ENCODE results near the gene FAM98A.

FAM98A gene

GRCh38 chr2:33632831-33633230 is 33.7 kb upstream of the FAM98A start:
- POLR2A ChIA-PET = no interaction called here
- no peak for DNase-seq (ENCODE audit: extremely low spot score)
- CTCF ChIA-PET = interaction anchor here (1.1 to 1.5 kb wide), 2 partner anchors 9 to 12 kb away, joined by 3 to 4 read pairs; no protein-coding TSS in a partner anchor
- TF ChIP-seq, protein P1, sequence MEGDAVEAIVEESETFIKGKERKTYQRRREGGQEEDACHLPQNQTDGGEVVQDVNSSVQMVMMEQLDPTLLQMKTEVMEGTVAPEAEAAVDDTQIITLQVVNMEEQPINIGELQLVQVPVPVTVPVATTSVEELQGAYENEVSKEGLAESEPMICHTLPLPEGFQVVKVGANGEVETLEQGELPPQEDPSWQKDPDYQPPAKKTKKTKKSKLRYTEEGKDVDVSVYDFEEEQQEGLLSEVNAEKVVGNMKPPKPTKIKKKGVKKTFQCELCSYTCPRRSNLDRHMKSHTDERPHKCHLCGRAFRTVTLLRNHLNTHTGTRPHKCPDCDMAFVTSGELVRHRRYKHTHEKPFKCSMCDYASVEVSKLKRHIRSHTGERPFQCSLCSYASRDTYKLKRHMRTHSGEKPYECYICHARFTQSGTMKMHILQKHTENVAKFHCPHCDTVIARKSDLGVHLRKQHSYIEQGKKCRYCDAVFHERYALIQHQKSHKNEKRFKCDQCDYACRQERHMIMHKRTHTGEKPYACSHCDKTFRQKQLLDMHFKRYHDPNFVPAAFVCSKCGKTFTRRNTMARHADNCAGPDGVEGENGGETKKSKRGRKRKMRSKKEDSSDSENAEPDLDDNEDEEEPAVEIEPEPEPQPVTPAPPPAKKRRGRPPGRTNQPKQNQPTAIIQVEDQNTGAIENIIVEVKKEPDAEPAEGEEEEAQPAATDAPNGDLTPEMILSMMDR (IDR thresholded peaks at IDR 0.05; ENCODE audit: control extremely low read depth, extremely low read depth, low read depth, missing control alignments) = no peak

DNA sequence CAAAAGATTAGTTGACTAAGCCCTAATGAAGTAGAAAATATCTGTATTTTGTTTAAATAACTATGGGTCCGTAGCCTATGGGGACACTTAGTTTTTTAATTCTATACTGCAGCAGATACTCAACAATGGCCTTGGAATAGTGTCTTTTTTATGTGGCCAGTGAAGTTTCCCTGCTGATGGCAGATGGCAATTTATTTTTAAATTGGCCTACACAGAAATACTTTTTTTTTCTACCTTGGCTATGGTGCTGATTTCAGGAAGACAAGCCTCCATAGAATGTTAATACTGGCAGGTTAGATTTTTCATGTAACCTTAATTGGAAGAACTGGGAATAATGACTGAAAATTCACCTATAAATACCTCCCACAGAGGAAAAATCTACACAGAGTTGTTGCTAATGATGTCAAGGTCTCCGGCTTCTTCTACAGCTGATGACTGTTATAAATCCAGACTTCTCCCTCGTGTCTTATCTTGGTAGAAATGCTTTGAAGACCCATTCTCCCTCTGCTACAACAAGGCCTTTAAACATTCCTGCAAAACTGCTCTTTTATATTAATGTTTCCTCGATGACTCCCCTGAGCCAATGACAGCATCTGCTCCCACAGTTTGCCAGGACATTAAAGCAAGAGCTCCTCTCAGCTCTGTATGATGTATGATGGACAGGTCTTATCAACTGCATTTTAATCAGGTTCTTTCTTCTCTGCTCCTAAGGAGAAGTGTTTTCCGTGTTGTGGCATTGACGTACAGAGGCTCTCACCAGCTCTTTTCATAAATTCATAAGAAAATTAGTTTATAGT is 29.1 kb upstream of the FAM98A start:
- ChIA-PET POLR2A (no interaction called here), CTCF (no interaction called here)
- TF ChIP-seq, protein P1 (IDR thresholded peaks at IDR 0.05; ENCODE audit: control extremely low read depth, extremely low read depth, low read depth, missing control alignments) = no peak
- no peak for DNase-seq (ENCODE audit: extremely low spot score)

DNA sequence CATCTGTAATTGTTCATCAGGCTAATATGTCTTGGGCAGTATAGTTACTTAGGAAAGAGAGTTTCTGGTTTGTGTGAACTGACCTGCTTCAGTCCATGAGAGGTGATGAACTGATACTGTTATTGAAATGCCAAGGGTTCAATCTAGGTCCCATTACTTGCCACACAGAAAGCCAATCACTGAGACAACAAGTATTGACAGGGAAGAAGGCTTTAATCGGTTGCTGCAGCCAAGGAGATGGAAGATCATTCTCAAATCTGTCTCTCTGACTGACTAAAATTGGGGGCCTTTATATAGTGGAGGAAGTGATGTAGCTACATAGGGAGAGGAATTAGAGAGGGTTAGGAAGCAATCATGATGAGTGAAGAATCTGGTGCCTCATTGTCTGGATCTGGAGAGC is 19.9 kb upstream of the FAM98A start:
- POLR2A ChIA-PET = interaction anchor here (1.5 kb wide), 1 partner anchor 20 kb away, joined by 3 read pairs; the partner anchor contains the start of gene FAM98A
- CTCF ChIA-PET = no interaction called here
- DNase-seq (ENCODE audit: extremely low spot score) = no peak

GRCh38 chr2:33617989-33618388 is 18.9 kb upstream of the FAM98A start:
- TF ChIP-seq, protein P1 (IDR thresholded peaks at IDR 0.05; ENCODE audit: control extremely low read depth, extremely low read depth, low read depth, missing control alignments) = no peak
- no peak for DNase-seq (ENCODE audit: extremely low spot score)
- ChIA-PET CTCF (no interaction called here), POLR2A (no interaction called here)

More for the DNA sequence above, 19.9 kb upstream of the FAM98A start:
- TF ChIP-seq, protein P1 (IDR thresholded peaks at IDR 0.05; ENCODE audit: control extremely low read depth, extremely low read depth, low read depth, missing control alignments) = no peak

DNA sequence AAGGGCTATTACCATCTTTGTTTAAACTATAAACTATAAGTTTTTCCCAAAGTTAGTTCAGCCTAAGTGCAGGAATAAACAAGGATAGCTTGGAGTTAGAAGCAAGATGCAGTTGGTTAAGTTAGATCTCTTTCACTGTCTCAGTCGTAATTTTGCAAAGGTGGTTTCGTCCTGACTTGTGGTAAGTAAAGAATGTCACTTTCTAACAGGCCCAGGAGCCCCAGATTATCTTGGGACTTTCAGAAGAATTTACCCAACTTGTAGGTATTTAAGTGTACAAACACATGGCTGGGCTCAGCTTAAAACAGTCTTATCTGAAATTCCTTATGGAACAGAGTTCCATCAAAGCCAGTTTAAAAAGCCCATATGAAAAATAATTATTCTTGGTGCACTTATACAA is 18.3 kb upstream of the FAM98A start:
- no peak for DNase-seq (ENCODE audit: extremely low spot score)
- CTCF ChIA-PET = no interaction called here
- POLR2A ChIA-PET = no interaction called here
- TF ChIP-seq, protein P1 (IDR thresholded peaks at IDR 0.05; ENCODE audit: control extremely low read depth, extremely low read depth, low read depth, missing control alignments) = no peak

DNA sequence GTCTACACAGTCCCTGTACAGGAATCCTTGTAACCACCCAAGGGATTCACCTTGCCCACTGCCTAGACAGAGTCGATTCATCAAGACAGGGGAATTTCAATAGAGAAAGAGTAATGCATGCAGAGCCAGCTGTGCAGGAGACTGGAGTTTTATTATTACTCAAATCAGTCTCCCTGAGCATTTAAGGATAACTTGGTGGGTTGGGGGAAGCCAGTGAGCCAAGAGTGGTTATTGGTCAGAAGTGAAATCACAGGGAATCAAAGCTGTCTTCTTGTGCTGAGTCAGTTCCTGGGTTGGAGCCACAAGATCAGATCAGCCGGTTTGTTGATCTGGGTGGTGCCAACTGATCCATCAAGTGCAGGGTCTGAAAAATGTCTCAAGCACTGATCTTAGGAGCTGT is 17.8 kb upstream of the FAM98A start:
- TF ChIP-seq, protein P1 (IDR thresholded peaks at IDR 0.05; ENCODE audit: control extremely low read depth, extremely low read depth, low read depth, missing control alignments) = no peak
- no peak for DNase-seq (ENCODE audit: extremely low spot score)
- ChIA-PET CTCF (no interaction called here), POLR2A (no interaction called here)
